HepG2 (cell line): Measurements from ENCODE around the gene MBLAC2. TPM values are rescaled to one million over a fixed set of nuclear protein-coding genes. Genes with fewer than 3 reads are reported as not detected.

ENCODE experiments used
- ATAC-seq: fragments of 200-7000 bp; cut with Tn5 transposase; 3 replicates; pipeline ENCODE4 v1.9.1; 2020; ENCODE audit warnings: mild to moderate bottlenecking, moderate library complexity
- BruUV-seq: library from RNA; stranded (reverse); fragments of 400-500 nt; replicated peaks from 2 replicates; lab custom pipeline; 2021; lab: Mats Ljungman, UMichigan
- CTCF ChIA-PET: fragments of 300-600 bp; formaldehyde crosslinking; extraction: SDS; loops from one replicate; lab custom pipeline; 2021; ENCODE audit warnings: low total read pairs, inconsistent platforms, low intra/inter-chr PET ratio; lab: Yijun Ruan, JAX
- POLR2A ChIA-PET: fragments of 350-600 bp; sonication (Branson Sonifier 250); formaldehyde crosslinking; loops from one replicate; lab custom pipeline; 2020; ENCODE audit warnings: antibody characterized with exemption, inconsistent platforms; lab: Yijun Ruan, JAX
- DNase-seq: peaks from one replicate; pipeline ENCODE4 v3.0.0-alpha.2; 2015; ENCODE audit warnings: low spot score
- FAIRE-seq: peaks from 3 replicates; lab custom pipeline; 2011; peaks lifted over from hg19 to GRCh38; lab: Jason Lieb, UNC
- H2AFZ ChIP-seq: one replicate; pipeline ENCODE4 v1.6.1; 2011; ENCODE audit warnings: low read length, inconsistent platforms
- H3K27ac ChIP-seq: fragments of 300-600 bp; 3 replicates; pipeline ENCODE4 v1.8.0; 2011; ENCODE audit warnings: mixed run types, mild to moderate bottlenecking, mixed read lengths, low read length, inconsistent platforms; ENCODE audit not compliant: insufficient read depth; ENCODE audit errors: extremely low read length
- H3K27me3 ChIP-seq, 2 experiments: fragments of 200-600 bp in 1 of 2; 2 replicates in 1 of 2; 3 replicates in 1 of 2; pipeline versions ENCODE4 v1.6.0 to v1.8.0; 2011; ENCODE audit warnings: low read length in 2 of 2, mild to moderate bottlenecking in 2 of 2, moderate library complexity in 2 of 2, inconsistent platforms in 1 of 2; ENCODE audit not compliant: insufficient read depth in 2 of 2, control insufficient read depth in 1 of 2
- H3K36me3 ChIP-seq, 2 experiments: fragments of 200-600 bp in 1 of 2; replicated peaks in 1 of 2; 2 replicates in 1 of 2; 3 replicates in 1 of 2; pipeline versions ENCODE4 v1.5.1 to v1.8.0; 2011; ENCODE audit warnings: low read length in 2 of 2, inconsistent platforms in 1 of 2; ENCODE audit not compliant: insufficient read depth in 2 of 2, control insufficient read depth in 1 of 2
- H3K4me1 ChIP-seq: 2 replicates; pipeline ENCODE4 v1.5.1; 2012; ENCODE audit warnings: low read length, inconsistent platforms; ENCODE audit not compliant: insufficient read depth
- H3K4me2 ChIP-seq: 2 replicates; pipeline ENCODE4 v1.6.0; 2011; ENCODE audit warnings: low read depth, low read length, inconsistent platforms
- H3K4me3 ChIP-seq, 3 experiments: fragments of 200-600 bp in 1 of 3; sonication (generic), shearing (Covaris generic) in 1 of 3; replicated peaks in 1 of 3; 2 replicates each; pipeline ENCODE4 v1.5.1; 2011 to 2016; ENCODE audit warnings: low read length in 3 of 3, inconsistent platforms in 2 of 3, low read depth in 2 of 3, mild to moderate bottlenecking in 2 of 3, control low read depth in 1 of 3, mixed read lengths in 1 of 3; ENCODE audit not compliant: insufficient read depth in 1 of 3
- H3K79me2 ChIP-seq: one replicate; pipeline ENCODE4 v1.6.1; 2011; ENCODE audit warnings: low read length, inconsistent platforms; ENCODE audit not compliant: insufficient read depth
- H3K9ac ChIP-seq: 2 replicates; pipeline ENCODE4 v1.6.0; 2011; ENCODE audit warnings: mild to moderate bottlenecking, low read depth, low read length, inconsistent platforms; ENCODE audit not compliant: insufficient read depth
- H3K9me3 ChIP-seq: 2 replicates; pipeline ENCODE4 v1.5.1; 2012; ENCODE audit warnings: mild to moderate bottlenecking, low read length
- H4K20me1 ChIP-seq: 2 replicates; pipeline ENCODE4 v1.6.0; 2011; ENCODE audit warnings: inconsistent platforms, mild to moderate bottlenecking, low read length, moderate library complexity; ENCODE audit not compliant: insufficient read depth
- BHLHE40 ChIP-seq: IDR thresholded peaks from 2 replicates; pipeline ENCODE4 v1.6.1; 2011; ENCODE audit warnings: low read length, improper control_type of control experiment
- ELF3 ChIP-seq: IDR thresholded peaks from 2 replicates; pipeline ENCODE4 v1.6.1; 2016; ENCODE audit warnings: missing genetic modification reagents, missing compliant biosample characterization
- KLF16 ChIP-seq, 2 experiments: sonication (generic) in 1 of 2; formaldehyde crosslinking in 1 of 2; IDR thresholded peaks; 2 replicates each; pipeline versions ENCODE4 v1.6.1 to v1.8.0; 2016 to 2023; ENCODE audit warnings: missing genetic modification reagents in 2 of 2, missing compliant biosample characterization in 1 of 2
- MAF1 ChIP-seq: sonication (generic); formaldehyde crosslinking; IDR thresholded peaks from 2 replicates; pipeline ENCODE4 v1.5.0; 2020; ENCODE audit warnings: missing genetic modification reagents, borderline replicate concordance
- MATR3 ChIP-seq: sonication (generic); formaldehyde crosslinking; IDR thresholded peaks from 2 replicates; pipeline ENCODE4 v1.4.0; 2020; ENCODE audit warnings: missing genetic modification reagents
- SATB2 ChIP-seq: sonication (generic); formaldehyde crosslinking; IDR thresholded peaks from 2 replicates; pipeline ENCODE4 v1.5.0; 2020; ENCODE audit warnings: missing genetic modification reagents
- SIN3B ChIP-seq: fragments of 150-350 bp; IDR thresholded peaks from 2 replicates; pipeline ENCODE4 v1.6.1; 2014; ENCODE audit warnings: low read length
- TRIM24 ChIP-seq: sonication (generic); formaldehyde crosslinking; IDR thresholded peaks from 2 replicates; pipeline ENCODE4 v1.8.0; 2022; ENCODE audit warnings: mild to moderate bottlenecking, missing genetic modification reagents
- U2AF1 ChIP-seq: fragments of 200-400 bp; formaldehyde crosslinking; optimal IDR thresholded peaks from 2 replicates; pipeline ENCODE3; 2017; ENCODE audit warnings: mild to moderate bottlenecking, low read depth, low read length
- ZFP37 ChIP-seq: sonication (generic); formaldehyde crosslinking; IDR thresholded peaks from 2 replicates; pipeline ENCODE4 v1.4.0; 2020; ENCODE audit warnings: missing genetic modification reagents, borderline replicate concordance
- ZNF335 ChIP-seq: sonication (generic); formaldehyde crosslinking; IDR thresholded peaks from 2 replicates; pipeline ENCODE4 v1.4.0; 2020; ENCODE audit warnings: missing genetic modification reagents
- ZNF510 ChIP-seq: sonication (generic); formaldehyde crosslinking; IDR thresholded peaks from 2 replicates; pipeline ENCODE4 v1.4.0; 2020; ENCODE audit warnings: low read depth, mild to moderate bottlenecking, missing genetic modification reagents
- ZSCAN29 ChIP-seq: sonication (generic); formaldehyde crosslinking; conservative IDR thresholded peaks from 2 replicates; pipeline ENCODE4 v1.4.0; 2020; ENCODE audit warnings: mild to moderate bottlenecking, missing genetic modification reagents
- WGBS: methylation state at CpG from one replicate; pipeline ENCODE4 v1.1.6; 2017; ENCODE audit warnings: low lambda C conversion rate; 5-methylcytosine and 5-hydroxymethylcytosine counted together
- in situ Hi-C: cut with HindIII; loops from 2 replicates; pipeline ENCODE4 v1.10.0; 2017; ENCODE audit warnings: low pct_unique_long_range_greater_than_20kb; ENCODE audit not compliant: extremely low pct_ligation_motif_present
- intact Hi-C: fragments of 100-400 bp; cut with micrococcal nuclease; formaldehyde crosslinking; loops from one replicate; pipeline ENCODE4 v1.10.0; 2022; ENCODE audit not compliant: unreplicated experiment
- polyA plus RNA-seq, 8 experiments: library from polyadenylated mRNA; depleted of rRNA in 3 of 8; stranded (reverse) in 7 of 8; unstranded in 1 of 8; fragments of >200 nt; fragmentation: Illumina TruSeq in 4 of 8; extraction: Trizol in 4 of 8; gene quantifications; 2 replicates each; pipeline versions ENCODE4 v1.2.1 to v1.2.3, GENCODE V29; 2011 to 2016; ENCODE audit warnings: low read depth in 4 of 8, missing spikeins in 1 of 8, mixed read lengths in 1 of 8; ENCODE audit not compliant: insufficient read depth in 1 of 8
- total RNA-seq, 5 experiments: library from RNA; depleted of rRNA; stranded (reverse); fragments of >200 nt; fragmentation: Illumina TruSeq; extraction: Trizol; gene quantifications; 2 replicates each; pipeline ENCODE4 v1.2.3, GENCODE V29; 2016; ENCODE audit warnings: low read depth in 1 of 5
- TF ChIP-seq, protein P1 (sequence below): sonication (generic); formaldehyde crosslinking; IDR thresholded peaks from 2 replicates; pipeline ENCODE4 v1.8.0; 2022; ENCODE audit warnings: missing genetic modification reagents, mild to moderate bottlenecking, borderline replicate concordance
- TF ChIP-seq, protein P2 (sequence below): sonication (generic); formaldehyde crosslinking; IDR thresholded peaks from 2 replicates; pipeline ENCODE4 v1.4.0; 2020; ENCODE audit warnings: missing genetic modification reagents

MBLAC2 gene
- total and polyA plus RNA-seq, 2 of the 13 experiments (the other 11 are each of a cell fraction or from before 2014, with no cell fraction given) = 2.9 to 4.1 TPM

DNA sequence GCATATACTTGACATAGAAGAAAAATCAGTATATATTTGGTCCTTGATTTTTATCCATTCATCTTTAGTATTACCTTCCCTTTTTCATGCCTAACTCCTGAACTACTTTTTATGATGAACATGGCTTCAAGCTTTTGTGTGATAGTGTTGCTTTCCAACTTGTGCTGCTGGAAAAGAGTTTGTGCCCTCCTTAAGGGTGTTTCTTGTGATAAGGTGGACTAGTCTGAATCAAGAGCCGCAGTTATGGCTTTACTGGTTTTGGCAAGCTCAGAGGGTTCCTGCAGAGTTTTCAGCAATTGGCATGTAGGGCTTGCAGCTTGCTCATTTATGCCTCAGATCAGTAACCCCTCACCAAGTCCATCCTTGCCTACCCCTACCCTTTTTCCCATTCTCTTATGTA lies 20.6 kb upstream of the MBLAC2 start:
- Histone ChIP-seq H3K4me1 (no peaks in the 10 kb centered on the region), H4K20me1 (no peaks in the 10 kb centered on the region), H3K9ac (no peak overlapping the region), H3K36me3 (no peaks in the 10 kb centered on the region), H3K27ac (no peak overlapping the region), H3K4me3 (no peak overlapping the region), H2AFZ (no peak overlapping the region), H3K9me3 (no peaks in the 10 kb centered on the region), H3K27me3 (no peaks in the 10 kb centered on the region), H3K79me2 (no peaks in the 10 kb centered on the region), H3K4me2 (no peak overlapping the region)
- ChIA-PET CTCF (no interaction called here), POLR2A (no interaction called here)
- in situ Hi-C loops (no loop called here), intact Hi-C loops (no loop called here)
- no peak for ATAC-seq
- 100% methylated on average over 1 of the region's 1 CpG for WGBS
- FAIRE-seq = no peak
- no TSS peak for BruUV-seq
- DNase-seq = no peak
- TF ChIP-seq MATR3 (CRISPR knock-in tag) (no peak), ZNF335 (CRISPR knock-in tag) (no peak), BHLHE40 (no peak), ZNF510 (CRISPR knock-in tag) (no peak), ELF3 (no peak), MAF1 (no peak), SATB2 (CRISPR knock-in tag) (no peak), TRIM24 (CRISPR knock-in tag) (no peak), KLF16 (CRISPR knock-in tag; IDR thresholded peaks at IDR 0.05) (no peak), ZFP37 (CRISPR knock-in tag) (no peak), SIN3B (no peak), ZSCAN29 (CRISPR knock-in tag) (no peak), U2AF1 (no peak)
- TF ChIP-seq, protein P1, sequence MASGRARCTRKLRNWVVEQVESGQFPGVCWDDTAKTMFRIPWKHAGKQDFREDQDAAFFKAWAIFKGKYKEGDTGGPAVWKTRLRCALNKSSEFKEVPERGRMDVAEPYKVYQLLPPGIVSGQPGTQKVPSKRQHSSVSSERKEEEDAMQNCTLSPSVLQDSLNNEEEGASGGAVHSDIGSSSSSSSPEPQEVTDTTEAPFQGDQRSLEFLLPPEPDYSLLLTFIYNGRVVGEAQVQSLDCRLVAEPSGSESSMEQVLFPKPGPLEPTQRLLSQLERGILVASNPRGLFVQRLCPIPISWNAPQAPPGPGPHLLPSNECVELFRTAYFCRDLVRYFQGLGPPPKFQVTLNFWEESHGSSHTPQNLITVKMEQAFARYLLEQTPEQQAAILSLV (CRISPR knock-in tag) = no peak
- TF ChIP-seq, protein P2, sequence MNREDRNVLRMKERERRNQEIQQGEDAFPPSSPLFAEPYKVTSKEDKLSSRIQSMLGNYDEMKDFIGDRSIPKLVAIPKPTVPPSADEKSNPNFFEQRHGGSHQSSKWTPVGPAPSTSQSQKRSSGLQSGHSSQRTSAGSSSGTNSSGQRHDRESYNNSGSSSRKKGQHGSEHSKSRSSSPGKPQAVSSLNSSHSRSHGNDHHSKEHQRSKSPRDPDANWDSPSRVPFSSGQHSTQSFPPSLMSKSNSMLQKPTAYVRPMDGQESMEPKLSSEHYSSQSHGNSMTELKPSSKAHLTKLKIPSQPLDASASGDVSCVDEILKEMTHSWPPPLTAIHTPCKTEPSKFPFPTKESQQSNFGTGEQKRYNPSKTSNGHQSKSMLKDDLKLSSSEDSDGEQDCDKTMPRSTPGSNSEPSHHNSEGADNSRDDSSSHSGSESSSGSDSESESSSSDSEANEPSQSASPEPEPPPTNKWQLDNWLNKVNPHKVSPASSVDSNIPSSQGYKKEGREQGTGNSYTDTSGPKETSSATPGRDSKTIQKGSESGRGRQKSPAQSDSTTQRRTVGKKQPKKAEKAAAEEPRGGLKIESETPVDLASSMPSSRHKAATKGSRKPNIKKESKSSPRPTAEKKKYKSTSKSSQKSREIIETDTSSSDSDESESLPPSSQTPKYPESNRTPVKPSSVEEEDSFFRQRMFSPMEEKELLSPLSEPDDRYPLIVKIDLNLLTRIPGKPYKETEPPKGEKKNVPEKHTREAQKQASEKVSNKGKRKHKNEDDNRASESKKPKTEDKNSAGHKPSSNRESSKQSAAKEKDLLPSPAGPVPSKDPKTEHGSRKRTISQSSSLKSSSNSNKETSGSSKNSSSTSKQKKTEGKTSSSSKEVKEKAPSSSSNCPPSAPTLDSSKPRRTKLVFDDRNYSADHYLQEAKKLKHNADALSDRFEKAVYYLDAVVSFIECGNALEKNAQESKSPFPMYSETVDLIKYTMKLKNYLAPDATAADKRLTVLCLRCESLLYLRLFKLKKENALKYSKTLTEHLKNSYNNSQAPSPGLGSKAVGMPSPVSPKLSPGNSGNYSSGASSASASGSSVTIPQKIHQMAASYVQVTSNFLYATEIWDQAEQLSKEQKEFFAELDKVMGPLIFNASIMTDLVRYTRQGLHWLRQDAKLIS (CRISPR knock-in tag) = no peak
